Raji (cell line): ENCODE data around the gene COPS2.

Experiments
- POLR2A ChIP-seq: IDR thresholded peaks from 2 replicates; pipeline ENCODE4 v1.6.1; 2011; ENCODE audit warnings: low read depth, low read length, control low read depth; ENCODE audit not compliant: insufficient read depth

COPS2 gene

DNA sequence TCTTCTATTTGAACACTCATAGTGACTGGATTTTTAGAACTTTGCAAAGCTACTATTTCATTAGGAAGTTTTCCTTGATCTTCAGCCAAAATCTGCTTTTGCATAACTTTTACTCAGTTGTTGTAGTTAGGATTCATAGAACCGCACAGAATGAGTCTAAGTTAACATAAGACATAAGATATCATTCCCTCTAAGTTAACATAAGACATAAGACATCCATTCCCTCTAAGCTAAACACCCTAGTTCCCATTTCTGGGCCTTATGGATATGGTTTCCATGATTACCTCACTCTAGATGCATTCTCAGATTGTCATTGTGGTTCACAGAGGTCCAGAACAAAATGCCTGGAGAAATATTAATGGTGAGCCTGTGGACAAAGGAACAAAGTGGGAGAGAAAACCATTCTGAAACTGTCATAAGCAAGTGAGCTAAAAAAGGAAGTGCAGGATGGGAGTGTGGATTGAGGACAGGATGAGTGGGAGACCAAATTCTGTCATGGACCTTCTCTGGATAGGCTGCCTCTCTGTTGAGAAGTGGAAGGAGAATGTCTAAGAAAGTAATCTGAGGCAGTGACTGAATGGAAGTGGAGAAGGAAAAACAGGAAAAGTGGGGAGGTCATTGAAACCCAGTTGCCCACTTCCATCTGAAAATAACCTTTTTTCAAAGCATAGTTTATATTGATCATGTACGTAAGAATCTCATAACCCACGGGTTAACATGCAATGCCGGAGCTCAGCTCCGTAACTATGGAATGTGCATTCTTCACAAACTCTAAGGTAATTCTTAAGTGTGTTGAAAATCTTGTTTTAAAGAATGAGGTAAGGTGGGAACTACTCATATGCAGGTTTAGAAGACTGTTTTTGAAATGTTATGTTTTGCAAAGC lies 71.8 kb downstream of the COPS2 start:
- TF ChIP-seq POLR2A = no peak

DNA sequence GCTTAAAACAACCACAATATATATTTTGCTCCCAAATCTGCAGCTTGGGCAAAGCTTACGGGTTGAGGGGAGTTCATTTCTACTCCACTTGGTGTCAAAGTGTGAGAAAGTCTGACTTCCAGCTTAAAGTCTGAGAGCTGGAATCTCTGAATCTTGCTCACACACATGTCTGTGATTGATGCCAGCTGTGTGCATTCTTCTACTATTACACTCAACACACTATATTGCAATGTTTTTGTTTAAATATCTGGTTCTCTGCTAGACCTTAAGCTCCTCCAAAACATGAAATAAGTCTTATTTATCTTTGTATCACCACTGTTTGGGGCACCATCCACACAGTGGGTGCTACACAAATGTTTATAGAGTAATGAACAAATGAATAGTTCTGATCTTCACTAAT lies 72.4 kb downstream of the COPS2 start:
- no peak for TF ChIP-seq POLR2A

DNA sequence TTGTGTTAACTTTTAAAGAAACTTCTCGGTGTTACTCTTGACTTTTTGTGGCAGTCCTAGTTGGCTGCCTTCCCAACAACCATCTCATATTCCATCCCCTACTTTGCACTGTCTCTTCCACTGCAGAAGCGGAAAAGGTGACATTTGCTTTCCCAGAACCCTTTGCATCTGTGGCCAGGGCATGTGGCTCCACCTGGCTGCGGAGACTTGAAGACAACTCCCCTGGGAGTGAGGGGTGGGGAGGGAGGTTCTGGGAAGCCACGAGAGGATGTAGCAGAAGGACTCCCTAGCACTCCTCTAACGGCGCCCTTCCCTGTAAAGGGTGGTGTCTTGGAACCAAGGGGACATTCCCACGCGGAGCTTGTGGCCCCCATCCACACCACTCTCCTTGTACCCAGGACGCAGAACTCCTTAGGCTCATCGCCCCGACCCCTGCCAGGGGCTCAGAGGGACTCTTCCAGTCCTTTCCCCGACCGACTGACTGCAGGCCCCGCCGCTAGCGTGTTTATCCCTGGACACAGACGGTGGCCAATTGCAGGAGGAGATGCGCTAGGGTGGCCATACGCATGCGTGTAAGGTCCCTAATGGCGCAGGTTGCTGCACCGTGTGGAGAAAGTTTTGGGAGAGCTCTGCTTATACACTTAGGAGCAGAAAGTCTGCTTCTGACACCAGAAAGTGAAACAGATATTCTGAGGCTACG lies 75.9 kb downstream of the COPS2 start:
- no peak for TF ChIP-seq POLR2A

DNA sequence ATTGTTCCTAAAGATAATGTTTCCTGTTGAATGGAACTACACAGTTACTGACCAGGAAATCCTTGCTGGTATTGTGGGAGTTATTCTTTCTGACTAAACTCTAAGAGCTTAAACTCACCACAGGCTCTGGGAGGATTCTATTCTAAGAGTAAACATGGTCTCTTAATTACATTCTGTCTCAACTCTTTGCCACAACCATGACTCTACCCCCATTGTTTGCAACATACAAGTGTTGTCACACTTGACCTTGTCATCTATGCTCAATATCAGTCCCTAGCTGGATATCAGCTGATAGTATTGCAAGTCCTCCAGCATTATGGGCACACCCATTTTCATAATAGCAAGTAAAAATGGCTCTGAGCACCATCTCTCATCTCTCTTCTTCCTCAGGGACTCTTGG lies 79.5 kb downstream of the COPS2 start:
- no peak for TF ChIP-seq POLR2A
